ENCODE results near the gene DHRS4.

DHRS4 gene

DNA sequence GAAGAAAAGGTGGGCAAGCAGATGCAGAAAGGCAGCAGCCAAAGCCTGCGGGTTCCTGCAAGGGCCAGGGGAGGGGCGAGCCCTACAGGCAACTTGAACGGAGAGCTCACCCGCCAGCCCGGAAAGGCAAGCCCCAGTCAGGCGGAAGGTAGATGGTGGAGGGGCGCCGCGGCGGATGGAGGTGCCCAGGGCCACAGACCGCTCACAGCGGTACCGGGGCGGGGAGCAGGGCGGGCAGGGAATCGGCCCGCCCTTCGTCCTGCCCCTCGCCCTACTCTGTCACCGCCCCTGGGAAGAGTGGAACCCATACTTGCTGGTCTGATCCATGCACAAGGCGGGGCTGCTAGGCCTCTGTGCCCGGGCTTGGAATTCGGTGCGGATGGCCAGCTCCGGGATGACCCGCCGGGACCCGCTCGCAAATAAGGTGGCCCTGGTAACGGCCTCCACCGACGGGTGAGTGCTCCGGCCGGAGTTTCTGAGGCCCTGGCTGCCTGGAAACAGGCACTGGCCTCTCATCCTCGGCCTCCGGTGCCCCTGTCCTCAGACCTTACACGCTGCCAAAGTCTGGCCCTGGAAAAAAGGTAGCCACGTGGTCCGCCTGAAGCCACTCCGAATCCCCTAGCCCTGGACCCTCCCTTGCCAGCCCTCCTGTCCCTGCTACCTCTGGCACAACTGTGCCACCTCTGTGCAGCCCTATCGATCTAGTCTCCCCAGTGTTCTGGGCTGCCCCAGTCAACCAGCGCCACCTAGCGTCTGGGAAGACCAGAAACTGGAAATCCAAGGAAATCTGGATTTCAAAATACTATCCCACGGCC, at the start of gene DHRS4:
Gene DHRS4 (plus strand): TSS at position 307 of the 815 bp plus-strand sequence. CDS start 19 bp downstream, at position 326.
- peak; percentile 79 for DNase-seq

GRCh38 chr14:23910101-23910875, 43.3 kb upstream of the DHRS4 start:
- peak; percentile 14 for DNase-seq

DNA sequence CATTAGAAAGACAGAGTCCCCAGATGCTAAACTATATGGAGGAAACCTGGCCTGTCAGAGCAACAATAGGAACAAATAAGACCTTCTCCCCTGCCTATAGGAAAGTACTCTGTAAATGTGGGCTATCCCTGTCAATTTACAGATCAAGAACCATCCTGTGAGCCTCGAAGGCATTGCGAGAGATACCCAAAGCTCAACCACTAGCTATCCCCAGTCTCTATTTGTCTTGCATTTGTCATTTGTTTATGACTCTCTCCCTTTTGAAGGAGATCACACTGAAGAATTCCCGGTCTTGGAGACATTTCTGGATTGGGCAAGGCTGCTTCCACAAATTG, 42.7 kb upstream of the DHRS4 start:
- DNase-seq = no peak

DNA sequence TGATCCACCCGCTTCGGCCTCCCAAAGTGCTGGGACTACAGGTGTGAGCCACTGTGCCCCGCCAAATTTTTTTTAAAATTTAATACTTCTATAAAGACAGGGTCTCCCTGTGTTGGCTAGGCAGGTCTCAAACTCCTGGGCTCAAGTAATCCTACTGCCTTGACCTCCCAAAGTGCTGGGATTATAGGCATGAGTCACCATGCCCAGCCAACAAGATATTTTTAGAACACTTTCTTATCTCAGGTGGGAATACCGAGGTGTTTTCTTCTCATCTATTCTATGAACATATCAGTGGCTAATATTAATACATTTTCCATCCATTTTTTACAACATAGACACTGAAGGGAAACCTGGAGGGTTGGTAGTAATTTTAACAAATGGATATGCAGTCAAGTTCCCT, 38.0 kb upstream of the DHRS4 start:
- DNase-seq = no peak

DNA sequence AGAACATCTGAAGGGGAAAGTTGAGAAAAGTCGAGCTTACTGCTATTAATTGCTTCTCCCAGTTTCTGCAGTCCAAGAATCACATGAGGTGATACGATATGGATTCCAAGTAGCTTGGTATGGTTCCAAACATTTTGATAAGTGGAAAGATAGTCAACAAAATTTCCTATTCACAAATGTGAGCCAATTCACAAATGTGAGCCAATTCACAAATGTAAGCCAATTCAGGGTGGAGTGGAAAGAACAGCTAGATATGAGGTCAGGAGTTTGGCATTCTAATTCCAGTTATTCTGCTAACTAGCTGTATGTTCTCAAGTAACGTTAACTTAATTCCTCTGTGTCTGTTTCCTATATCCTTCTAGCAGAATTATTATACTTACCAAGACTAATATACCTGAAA, 37.6 kb upstream of the DHRS4 start:
- DNase-seq = no peak

DNA sequence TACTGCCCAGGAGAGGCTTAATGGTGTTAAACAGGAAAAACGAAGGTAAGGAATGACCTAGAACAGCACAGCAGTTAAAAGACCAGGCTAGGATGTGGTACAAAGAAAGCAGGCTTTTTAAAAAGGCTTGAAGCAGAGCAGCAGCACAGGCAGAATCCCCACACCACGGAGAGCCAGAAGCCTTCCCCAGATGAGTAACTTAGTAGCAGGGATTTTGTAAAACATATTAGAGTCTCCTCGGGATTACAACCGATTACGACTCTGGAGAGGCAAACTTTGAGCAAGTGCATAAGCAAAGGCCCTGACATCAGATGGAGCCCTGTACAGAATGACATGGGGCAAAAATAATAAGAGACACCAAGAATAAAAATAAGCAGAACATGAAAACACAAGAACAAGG, 37.1 kb upstream of the DHRS4 start:
- no peak for DNase-seq

DNA sequence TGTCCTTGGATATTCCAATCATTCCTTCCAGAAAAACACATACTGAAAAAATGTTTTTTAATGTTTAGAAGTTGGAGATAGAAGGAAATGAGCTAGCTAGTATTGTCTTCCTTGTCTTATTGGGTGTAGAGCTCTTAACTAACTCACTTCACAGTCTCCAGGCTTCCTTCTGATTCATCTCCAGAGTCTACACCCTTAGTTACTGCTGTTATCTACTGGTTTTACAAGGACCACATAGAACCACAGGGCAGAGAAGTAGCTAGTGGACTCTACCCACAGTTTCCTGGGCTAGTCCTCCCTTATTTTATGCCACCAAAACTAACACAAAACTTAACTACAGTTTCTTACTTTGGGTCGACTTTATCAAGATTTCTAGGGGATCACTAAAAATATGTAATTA, 31.0 kb upstream of the DHRS4 start:
- no peak for DNase-seq

GRCh38 chr14:23925523-23926075, 28.0 kb upstream of the DHRS4 start:
- DNase-seq = no peak

GRCh38 chr14:23926543-23926942, 27.0 kb upstream of the DHRS4 start:
- no peak for DNase-seq

- no peak for DNase-seq
Observed at GRCh38 chr14:23929136-23929535, 24.4 kb upstream of the DHRS4 start.

DNA sequence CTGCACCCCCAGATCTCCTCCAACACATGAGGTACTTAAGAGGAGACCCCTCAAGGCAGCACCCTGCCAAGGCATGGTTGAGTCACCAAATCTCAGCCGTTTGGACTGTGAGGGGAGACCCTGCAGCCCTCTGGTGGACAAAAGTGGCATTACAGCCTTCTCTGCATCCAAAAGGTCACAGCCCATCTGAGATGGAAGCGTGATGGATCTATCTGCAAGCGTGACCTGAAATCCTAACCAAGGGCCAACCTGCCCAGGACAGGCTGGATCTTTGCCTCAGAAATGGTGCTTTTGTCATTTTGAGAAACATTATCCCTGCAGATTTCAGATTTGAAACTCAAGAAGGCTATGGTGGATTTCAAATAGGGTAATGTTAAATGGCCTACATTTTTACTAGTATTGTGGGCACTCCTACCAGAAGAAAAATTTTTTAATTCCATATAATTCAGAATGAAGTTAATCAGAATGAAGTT, 23.7 kb upstream of the DHRS4 start:
- DNase-seq = peak; percentile 78

DNA sequence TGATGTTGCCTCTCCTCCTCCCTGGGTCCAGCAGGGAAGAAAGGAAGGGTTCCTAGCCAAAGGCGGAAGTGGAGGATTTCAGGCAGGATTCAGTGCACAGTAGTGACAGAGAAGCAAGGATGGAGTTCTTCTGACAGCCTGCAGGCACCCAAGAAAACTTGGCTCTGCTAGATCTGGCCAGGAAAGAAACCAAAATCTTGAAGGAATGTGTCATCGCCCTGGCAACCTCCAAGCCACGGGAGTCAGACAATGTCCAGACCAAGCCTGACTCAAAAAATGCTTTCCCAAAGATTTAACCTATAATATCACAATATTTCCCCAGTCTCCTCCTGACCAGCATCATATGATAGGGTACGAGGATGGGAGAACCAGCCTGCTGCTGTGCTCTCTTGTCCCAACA, 22.8 kb upstream of the DHRS4 start:
- DNase-seq = no peak

DNA sequence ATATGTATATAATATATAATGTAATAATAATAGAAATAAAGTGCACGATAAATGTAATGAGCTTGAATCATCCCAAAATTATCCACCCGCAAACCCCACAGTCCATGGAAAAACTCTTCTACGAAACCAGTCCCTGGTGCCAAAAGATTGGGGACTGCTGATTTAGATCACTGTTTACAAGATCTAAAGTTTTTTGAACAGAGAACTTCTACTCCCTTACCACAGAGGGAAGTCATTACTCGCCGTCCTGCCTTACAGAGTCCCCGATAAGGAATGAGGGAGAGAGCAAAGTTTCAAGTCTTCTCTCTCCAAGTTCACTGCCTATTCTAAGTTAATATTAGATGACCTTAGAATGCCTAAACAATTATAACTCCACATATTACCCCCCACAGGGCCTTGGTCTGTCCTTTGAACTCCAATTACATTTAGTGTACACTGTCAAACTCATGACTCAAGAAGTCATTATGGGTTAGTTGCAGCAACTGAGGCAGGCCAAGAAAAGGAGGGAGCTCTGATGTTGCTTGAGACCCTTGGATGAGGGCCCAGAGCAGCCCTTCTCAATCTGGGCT, 21.8 kb upstream of the DHRS4 start:
- no peak for DNase-seq

DNA sequence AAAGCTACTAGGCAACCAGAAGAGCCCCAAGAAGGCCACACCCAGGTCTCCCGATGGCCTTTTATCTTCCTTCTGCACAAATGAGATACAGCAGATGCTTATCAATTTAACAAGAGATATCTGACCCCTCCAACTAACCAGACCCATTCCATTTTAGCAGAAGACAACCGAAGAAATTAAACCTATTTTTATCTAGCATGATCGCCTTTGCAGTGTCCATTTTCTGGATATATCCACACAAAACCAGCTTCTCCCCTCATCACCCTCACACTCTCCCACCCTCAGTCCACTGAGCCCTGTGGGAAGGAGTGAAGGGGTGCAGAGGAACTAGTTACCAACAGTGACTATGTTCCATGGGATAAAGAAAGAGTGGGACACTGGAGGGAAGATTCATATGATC, 20.9 kb upstream of the DHRS4 start:
- no peak for DNase-seq

DNA sequence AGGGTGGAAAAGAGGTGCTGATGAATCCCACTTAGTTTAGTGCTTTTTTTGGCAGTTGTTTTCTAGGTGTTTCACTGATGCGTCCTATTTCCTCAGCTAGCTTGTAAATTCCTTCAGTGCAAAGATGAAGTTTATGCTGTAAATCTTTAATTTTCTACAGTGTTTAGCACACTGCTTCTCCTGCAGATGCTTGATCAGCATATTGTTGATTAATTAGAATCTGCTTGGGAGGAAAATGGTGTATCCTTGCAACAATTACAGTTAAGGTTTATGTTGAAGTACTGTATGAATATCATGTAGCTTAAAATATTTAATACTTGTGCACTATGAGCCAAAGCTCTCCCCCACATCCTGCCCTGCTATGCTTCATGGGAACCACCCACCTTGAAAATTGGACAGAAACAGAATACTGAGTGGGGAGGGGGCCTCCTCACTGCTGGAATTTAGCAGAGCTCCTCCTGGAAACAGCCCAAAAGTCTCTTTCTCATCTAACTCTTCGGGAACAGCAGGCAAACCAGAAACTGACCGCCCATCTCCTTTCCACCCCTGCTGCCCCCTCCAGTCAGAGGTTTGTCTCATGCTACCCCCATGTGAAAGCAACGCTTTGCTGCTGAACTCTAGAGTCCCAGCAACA, 20.3 kb upstream of the DHRS4 start:
- DNase-seq = no peak

DNA sequence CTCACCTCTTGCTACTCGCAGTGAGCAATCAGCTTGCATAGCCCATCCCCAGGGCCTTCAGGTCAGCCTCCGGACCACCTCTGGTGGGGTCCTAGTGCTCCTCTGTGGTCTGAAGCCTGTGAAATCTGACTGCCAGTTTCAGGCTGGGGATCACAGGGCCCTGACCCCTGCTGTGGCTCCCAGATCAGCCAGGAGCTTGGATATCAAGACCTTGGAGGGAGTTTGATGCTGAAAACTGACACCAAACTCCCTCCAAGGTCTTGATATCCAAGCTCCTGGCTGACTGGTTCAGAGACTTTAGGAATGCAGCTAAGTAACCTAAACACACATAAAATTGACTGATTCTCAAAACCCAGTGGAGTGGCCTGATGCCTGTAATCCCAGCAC, 19.8 kb upstream of the DHRS4 start:
- no peak for DNase-seq

DNA sequence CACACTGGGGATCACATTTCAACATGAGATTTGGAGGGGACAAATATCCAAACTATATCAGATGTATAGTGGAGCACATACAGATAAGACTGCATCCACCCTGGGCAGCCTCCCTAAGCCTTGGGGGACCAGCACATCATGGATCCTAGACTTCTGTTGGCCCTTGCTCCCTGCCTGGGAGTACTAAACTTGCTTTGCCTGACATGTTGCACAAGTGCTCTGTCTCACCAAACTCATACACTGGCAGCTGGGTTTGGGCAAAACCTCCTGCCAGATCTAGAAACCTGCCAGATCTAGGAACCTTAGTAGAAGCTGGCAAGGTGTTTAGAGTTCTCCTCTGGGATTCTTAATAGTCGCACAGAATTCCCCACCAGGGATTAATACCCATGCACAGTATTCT, 18.4 kb upstream of the DHRS4 start:
- DNase-seq = no peak

- DNase-seq = no peak
Observed at GRCh38 chr14:23936084-23936829, 17.3 kb upstream of the DHRS4 start.

DNA sequence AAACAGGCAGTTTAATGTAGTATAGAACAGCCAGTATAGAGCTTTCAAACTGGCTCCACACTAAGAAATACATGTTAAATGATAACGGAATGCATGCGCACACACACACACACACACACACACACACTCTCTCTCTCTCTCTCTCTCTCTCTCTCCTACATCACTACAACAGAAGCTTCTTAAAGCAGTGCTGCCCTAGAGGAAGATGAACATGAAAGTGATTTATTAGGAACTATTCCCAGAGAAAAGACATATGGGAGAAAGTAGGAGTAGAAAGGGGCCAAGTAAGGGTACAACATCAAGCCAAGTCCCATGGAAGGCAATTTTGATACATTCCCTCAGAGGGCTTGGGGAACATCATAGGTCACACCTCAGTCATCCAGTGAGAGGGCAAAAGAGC, 16.4 kb upstream of the DHRS4 start:
- no peak for DNase-seq

GRCh38 chr14:23938823-23939222, 14.7 kb upstream of the DHRS4 start:
- DNase-seq = no peak

GRCh38 chr14:23939607-23940326, 13.8 kb upstream of the DHRS4 start:
- DNase-seq = no peak

- no peak for DNase-seq
Observed at GRCh38 chr14:23941230-23941629, 12.3 kb upstream of the DHRS4 start.
